GM21381 (cell line): ENCODE measurements around the gene CHMP6.

Experiments
- ATAC-seq: cut with Tn5 transposase; IDR thresholded peaks from one replicate; pipeline ENCODE4 v1.9.1; 2021; ENCODE audit warnings: mild to moderate bottlenecking, moderate library complexity; ENCODE audit not compliant: unreplicated experiment

CHMP6 gene

GRCh38 chr17:81042606-81043005 is 51.0 kb downstream of the CHMP6 start:
- no peak for ATAC-seq

DNA sequence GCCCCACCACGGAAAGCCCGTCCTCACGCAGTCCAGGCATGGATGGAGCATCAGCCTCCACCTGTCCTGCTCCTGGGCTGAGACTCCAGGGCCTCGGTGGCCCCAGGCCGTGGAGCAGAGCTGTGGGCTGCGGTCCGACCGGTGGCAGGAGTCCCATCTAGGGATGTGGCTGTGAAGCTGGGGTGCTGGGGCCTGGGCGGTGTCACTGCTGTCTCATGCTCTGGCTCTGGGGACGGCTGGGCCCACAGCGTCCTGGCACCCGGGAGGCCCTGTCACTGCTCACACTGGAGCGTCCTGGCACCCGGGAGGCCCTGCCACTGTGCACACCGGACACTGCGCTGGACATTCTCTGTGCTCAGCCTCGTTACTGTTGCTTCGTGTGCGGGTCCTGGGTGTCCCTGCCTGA is 51.7 kb downstream of the CHMP6 start:
- no peak for ATAC-seq

- ATAC-seq, result no peak
These were observed 52.2 kb downstream of the CHMP6 start for GRCh38 chr17:81043725-81044427.

- no peak for ATAC-seq
These were observed 52.8 kb downstream of the CHMP6 start for GRCh38 chr17:81044428-81044763.

DNA sequence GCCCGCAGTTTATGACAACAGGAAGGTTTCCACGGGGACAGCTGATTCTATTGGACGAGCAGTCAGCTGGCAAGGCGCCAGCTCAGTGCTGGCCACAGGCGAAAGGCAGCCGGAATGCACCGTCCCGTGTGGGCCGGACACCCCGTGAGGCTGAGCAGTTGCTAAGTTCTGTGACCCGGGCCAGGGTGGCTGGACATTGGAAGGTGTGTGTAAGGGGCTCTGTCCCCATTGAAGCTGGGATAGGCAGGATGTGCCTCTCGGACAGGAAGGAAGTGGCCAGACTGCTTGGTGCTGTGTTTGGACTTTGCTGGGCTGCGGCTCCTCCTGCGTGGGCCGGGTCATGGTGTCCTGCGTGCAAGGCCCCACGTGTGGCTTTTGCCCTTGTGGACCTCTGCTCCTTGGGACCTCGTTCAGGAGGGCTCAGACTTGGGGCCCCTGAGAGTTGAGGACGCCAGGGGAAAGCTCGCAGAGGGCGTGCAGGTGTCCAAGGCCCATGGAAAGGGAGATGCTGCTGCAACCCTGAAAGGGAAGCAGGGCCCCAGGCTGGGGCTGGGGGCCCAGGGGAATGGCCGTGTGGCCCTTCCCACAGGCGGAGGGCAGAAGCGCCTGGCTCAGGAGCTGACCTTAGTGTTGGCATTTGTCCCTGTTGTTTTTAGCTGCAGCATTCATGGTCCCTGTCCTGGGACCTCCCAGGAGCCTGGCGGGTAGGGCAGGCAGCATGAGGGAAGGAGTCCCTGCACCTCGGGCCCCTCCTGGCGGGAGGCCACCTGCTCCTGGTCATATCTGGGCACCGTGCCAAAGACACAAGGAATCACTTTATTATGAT is 53.3 kb downstream of the CHMP6 start:
- ATAC-seq, result no peak

- ATAC-seq, result no peak
These were observed 54.0 kb downstream of the CHMP6 start for GRCh38 chr17:81045590-81046095.

DNA sequence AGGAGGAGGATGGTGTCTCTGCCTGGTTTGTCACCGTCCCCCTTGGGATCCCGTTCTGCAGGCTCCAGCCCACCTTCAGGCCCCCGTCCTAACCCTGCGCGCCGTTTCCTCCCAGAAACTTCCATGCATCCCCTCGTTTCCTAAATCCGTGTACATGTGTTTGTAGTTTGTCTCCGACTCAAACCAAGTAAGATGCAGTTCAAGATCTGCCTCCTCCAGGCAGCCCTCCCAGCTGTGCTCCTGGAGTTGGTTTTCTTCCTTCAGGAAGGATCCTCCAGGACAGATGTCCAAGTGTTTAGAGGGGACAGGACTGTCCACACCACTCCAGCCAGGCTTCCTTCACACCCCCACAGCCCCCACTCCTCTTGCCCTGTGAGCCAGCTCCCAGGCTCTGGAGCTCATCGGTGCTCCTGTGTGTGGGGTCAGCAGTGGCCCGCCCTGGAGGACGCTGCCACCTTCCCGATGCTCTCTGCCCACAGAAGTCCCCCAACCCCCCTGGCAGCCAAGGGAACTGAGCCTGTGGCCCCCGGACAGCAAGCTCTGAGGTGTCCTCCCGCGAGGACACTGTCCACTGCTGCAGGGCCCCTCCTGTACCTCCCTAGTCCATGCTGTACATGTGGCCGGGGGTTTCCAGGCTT is 54.6 kb downstream of the CHMP6 start:
- no peak for ATAC-seq

DNA sequence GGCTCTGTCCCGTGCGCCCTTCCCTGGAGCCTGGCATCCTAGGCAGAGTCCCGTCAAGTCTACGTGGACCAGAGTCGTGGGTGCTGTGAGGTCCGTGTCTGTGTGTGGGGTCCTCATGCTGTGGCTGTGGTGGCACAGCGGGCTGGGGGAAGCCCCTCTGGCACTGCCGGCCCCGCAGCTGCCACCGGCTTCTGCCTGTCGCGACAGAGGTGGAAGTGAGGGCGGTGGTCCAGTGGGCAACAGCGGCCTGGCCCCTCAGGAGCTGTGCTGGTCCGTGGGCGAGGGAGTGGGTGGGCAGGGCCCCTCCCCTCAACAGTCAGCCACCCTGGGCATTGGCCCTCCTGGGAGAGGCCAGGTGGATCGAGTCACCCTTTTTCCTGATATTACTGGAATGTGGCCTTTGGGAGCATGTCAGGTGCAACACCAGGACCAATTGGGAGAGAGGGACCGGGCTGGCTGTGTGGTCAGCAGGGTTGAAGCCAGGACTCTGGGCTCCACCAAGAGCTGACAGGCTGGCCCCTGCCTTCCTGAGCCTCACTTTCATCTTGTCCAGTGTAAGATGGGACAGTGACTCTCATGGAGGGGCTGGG is 55.2 kb downstream of the CHMP6 start:
- no peak for ATAC-seq

GRCh38 chr17:81048827-81049371 is 57.3 kb downstream of the CHMP6 start:
- no peak for ATAC-seq

DNA sequence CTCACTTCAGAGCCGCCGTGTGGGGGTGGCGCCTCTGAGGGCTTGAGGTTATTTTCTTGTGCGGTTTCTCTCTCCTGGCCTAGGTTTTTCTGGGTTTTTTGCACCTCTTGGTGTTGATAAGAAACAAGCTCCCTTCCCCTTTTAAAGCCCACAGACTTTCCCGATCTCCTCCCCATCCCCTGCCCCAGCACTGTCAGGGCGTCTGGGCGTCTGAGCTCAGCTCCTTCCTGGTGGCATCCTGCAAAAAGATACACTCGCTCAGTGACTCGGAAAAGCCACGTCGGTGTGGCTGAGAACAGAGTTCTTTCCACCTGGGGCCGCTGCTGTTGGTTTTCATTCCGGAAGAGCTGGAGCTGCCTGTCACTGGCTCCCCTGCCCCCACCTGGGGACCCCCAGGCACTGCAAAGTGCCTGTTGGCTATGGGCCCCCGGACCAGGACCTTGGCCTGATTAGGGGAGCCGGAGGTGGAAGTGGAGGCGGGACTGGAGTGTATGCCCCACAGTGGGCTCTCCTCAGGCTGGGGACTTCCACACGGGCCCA is 57.8 kb downstream of the CHMP6 start:
- ATAC-seq, result no peak
